ENCODE measurements around the gene NXF3.
A peak's percentile ranks its signal among the peaks of the same experiment; 100 is the strongest.
"Not testable (repeated sequence)": the region's sequence is repeated elsewhere in the genome, so short reads cannot be mapped to it uniquely, and the experiment has no call there.

Gene NXF3

GRCh38 chrX:103092942-103093341, at the start of gene NXF3:
Gene NXF3, minus strand, starts transcription at chrX:103093143. Its CDS starts 120 bp downstream, at chrX:103093023.
- DNase-seq (ENCODE audit: low read depth), result no peak

GRCh38 chrX:103136528-103136927, 43.6 kb upstream of the NXF3 start:
- not testable (repeated sequence) for DNase-seq (ENCODE audit: low read depth)

- DNase-seq (ENCODE audit: low read depth), result no peak
Measured at GRCh38 chrX:103124284-103124683, 31.3 kb upstream of the NXF3 start.

- no peak for DNase-seq (ENCODE audit: low read depth)
Measured at GRCh38 chrX:103120748-103121147, 27.8 kb upstream of the NXF3 start.

- DNase-seq (ENCODE audit: low read depth), result not testable (repeated sequence)
Measured at GRCh38 chrX:103116970-103117369, 24.0 kb upstream of the NXF3 start.

- not testable (repeated sequence) for DNase-seq (ENCODE audit: low read depth)
Measured at GRCh38 chrX:103109497-103109896, 16.6 kb upstream of the NXF3 start.

GRCh38 chrX:103107836-103108235, 14.9 kb upstream of the NXF3 start:
- DNase-seq (ENCODE audit: low read depth), result no peak

GRCh38 chrX:103107227-103107737, 14.3 kb upstream of the NXF3 start:
- not testable (repeated sequence) for DNase-seq (ENCODE audit: low read depth)

GRCh38 chrX:103104370-103104769, 11.4 kb upstream of the NXF3 start:
- DNase-seq (ENCODE audit: low read depth), result not testable (repeated sequence)

GRCh38 chrX:103103866-103104265, 10.9 kb upstream of the NXF3 start:
- DNase-seq (ENCODE audit: low read depth), result not testable (repeated sequence)

GRCh38 chrX:103101299-103102042, 8.5 kb upstream of the NXF3 start:
- DNase-seq (ENCODE audit: low read depth), result no peak

- DNase-seq (ENCODE audit: low read depth), result no peak
Measured at GRCh38 chrX:103100484-103100883, 7.5 kb upstream of the NXF3 start.

GRCh38 chrX:103099691-103100090, 6.7 kb upstream of the NXF3 start:
- DNase-seq (ENCODE audit: low read depth), result no peak

GRCh38 chrX:103098488-103098887, 5.5 kb upstream of the NXF3 start:
- no peak for DNase-seq (ENCODE audit: low read depth)

- DNase-seq (ENCODE audit: low read depth), result no peak
Measured at GRCh38 chrX:103081051-103081450, 11.9 kb downstream of the NXF3 start.

- DNase-seq (ENCODE audit: low read depth), result no peak
Measured at GRCh38 chrX:103073467-103073866, 19.5 kb downstream of the NXF3 start.

- no peak for DNase-seq (ENCODE audit: low read depth)
Measured at GRCh38 chrX:103066606-103067005, 26.3 kb downstream of the NXF3 start.

- no peak for DNase-seq (ENCODE audit: low read depth)
Measured at GRCh38 chrX:103063918-103064434, 29.0 kb downstream of the NXF3 start, which contains the start of gene BEX1. Gene BEX1, minus strand, starts transcription at chrX:103064171. Its CDS starts 897 bp downstream, at chrX:103063274.

GRCh38 chrX:103063191-103063845, 29.6 kb downstream of the NXF3 start:
- peak; percentile 5 for DNase-seq (ENCODE audit: low read depth)

GRCh38 chrX:103061486-103061885, 31.5 kb downstream of the NXF3 start:
- DNase-seq (ENCODE audit: low read depth), result no peak

GRCh38 chrX:103056902-103057301, 36.0 kb downstream of the NXF3 start:
- no peak for DNase-seq (ENCODE audit: low read depth)

- no peak for DNase-seq (ENCODE audit: low read depth)
Measured at GRCh38 chrX:103052625-103053024, 40.3 kb downstream of the NXF3 start.

GRCh38 chrX:103051260-103051789, 41.6 kb downstream of the NXF3 start:
- DNase-seq (ENCODE audit: low read depth), result no peak
